H54 (cell line): ENCODE measurements around the gene QRICH1.

Source experiments
- DNase-seq: peaks from one replicate; pipeline ENCODE4 v3.0.0; 2011; ENCODE audit warnings: low spot score, mixed read lengths; ENCODE audit not compliant: insufficient read length
- FAIRE-seq: peaks from 3 replicates; lab custom pipeline; 2011; peaks lifted over from hg19 to GRCh38; lab: Jason Lieb, UNC
- POLR2A ChIP-seq: IDR thresholded peaks from 2 replicates; pipeline ENCODE4 v1.6.1; 2011; ENCODE audit warnings: low read depth, mild to moderate bottlenecking, low read length

Gene QRICH1

DNA sequence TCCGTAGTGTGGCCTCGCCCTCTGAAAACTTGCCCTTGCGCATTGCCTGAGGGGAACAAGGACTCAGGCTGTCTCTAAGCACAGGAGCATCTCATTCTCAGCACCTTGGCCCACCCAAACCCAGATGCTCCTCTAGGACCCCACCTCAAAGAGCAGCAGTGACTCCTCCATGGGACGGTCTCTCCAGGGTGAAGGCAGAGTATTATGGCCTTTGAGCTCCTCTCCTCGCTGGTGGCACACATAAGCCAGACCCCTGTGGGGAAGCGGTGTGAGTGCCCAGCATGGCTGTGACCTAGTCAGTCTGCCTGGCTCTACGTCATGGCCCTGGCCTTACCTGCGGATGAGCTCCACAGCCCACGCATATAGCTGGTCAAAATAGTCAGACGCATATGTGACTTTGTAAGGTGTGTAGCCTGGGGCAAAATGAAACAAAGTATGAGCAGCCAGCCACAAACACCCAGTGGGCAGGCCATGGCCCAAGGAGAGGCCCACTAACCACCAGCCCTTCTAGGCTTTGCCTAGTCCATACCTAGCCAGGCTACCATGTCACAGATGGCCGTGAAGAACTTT is 6.3 kb upstream of the QRICH1 start:
- TF ChIP-seq POLR2A, result no peak
- DNase-seq, result no peak
- FAIRE-seq, result no peak

DNA sequence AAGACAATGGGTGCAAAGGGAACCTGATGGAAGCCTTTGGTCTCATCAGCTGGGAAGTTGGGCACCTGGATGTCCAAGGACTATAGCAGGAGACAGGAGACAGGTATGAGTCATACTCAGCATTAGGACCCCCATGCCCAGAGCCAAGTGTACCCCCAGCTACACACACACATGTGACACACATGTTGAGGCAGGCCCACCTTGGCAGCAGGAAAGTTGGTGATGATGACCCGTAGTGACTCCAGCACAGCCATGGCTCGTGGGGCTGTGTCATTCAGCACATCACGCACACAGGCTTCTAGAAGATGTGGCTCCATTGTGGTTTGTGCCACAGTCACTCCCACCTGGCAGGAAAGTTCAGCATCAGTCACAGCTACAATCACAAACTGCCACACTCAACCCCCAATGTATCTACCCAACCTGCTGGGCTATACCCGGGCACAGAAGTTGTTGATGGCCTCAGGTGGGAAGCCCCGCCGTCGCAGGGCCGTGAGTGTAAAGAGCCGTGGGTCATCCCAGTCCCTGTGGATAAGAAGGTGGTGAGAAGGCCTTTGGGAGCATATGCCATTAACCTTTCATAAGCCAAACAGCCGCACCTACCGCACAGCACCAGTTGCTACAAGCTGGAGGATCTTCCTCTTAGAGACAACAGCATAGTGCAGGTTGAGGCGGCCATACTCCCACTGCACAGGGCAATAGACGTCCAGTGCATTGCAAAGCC is 5.2 kb upstream of the QRICH1 start:
- no peak for TF ChIP-seq POLR2A
- DNase-seq (no peak), FAIRE-seq (no peak)

DNA sequence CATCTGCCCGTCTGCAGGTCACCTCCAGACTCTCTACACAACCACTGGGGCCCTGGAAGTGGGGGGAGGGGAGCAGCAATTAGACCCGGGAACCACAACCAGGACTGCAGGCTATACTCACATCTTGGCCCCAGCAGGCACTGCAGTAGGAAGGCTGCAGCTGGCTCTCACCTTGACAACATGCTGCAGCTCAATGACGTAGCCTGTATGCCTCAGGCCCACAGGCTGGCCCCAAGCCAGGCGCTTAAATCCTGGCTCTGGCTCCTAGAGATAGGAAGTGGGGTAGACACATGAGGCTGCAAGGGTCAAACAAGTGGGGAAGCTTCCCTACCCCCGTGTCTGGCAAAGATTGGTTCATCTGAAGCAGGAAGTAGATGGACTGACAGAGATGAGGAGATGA is 4.6 kb upstream of the QRICH1 start:
- no peak for TF ChIP-seq POLR2A
- DNase-seq (no peak), FAIRE-seq (no peak)

DNA sequence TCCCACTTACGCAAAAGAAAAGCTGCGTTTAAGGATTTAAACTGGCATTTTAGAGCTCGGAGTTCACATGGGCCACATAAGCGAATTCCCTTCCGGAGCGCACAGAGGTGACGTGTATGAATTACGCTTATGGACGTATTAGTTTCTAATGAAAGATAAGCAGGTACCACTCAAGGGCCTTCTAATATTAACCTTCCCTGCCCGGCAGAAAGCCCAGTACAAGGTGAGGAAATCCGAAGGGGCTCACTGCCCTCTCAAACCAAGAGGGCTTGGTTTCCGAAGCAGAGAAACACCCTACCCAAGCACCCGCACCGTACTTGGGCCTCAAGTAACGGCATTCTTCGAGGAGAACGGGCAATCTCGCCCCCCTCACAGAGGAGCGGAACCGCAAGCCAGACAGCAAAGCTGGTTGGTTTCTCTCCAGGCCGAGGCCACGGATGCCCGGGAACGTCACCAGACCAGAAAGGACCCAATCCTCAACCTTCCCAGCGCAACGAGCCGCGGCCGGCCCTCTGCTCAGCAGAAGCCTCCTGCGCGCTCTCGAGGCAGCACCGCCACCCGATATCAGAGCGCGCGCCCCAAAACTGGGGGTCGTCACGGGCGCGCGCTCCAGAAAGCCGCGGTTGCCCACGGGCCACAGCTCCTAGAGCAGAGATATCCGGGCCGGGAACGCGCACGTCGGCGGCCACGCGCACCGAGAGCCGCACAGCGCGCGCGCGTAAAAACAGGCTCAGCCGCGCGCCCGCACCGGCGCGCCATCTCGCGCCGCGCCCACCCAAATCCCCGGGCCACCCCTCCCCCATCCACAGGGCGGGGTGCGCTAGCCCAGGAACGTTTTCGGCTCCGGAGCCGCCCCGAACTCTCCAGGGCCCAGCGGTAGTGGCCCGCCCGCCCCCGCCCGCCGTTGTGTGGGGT is 676 bp downstream of the QRICH1 start:
- no peak; the same call in 1 of the 2 replicates for TF ChIP-seq POLR2A
- DNase-seq (peak; percentile 56), FAIRE-seq (no peak)

DNA sequence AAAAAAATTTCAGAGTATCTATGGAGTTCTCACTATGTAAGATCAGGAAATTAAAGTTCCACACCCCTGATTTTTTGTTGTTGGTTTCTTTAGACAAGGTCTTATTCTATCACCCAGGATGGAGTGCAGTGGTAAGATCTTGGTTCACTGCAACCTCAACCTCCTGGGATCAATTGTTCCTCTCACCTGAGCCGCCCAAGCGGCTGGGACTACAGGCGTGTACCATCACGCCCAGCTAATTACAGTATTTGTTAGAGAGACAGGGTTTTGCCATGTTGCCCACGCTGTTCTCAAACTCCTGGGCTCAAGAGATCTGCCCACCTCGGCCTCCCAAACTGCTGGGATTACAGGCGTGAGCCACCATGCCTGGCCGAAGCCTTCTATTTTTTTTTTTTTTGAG is 12.4 kb downstream of the QRICH1 start:
- no peak for TF ChIP-seq POLR2A
- no peak for FAIRE-seq

DNA sequence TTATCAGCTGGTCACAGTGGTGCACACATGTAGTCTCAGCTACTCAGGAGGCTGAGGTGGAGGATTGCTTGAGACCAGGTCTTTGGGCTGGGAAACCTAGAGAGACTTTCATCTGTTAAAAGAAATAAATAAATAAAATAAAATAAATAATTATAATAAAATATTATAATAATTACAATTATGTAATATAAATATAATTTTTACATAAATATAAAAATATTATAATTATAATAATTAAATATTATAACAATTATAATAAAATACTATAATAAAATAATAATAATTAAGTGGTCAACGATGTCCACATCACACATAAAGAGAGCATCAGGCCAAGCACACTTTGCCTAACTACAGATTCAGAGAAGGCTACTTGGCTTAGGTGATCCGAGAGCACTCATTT is 14.6 kb downstream of the QRICH1 start:
- FAIRE-seq (no peak), DNase-seq (no peak)
- no peak for TF ChIP-seq POLR2A

More for the DNA sequence above, 12.4 kb downstream of the QRICH1 start:
- no peak for DNase-seq

DNA sequence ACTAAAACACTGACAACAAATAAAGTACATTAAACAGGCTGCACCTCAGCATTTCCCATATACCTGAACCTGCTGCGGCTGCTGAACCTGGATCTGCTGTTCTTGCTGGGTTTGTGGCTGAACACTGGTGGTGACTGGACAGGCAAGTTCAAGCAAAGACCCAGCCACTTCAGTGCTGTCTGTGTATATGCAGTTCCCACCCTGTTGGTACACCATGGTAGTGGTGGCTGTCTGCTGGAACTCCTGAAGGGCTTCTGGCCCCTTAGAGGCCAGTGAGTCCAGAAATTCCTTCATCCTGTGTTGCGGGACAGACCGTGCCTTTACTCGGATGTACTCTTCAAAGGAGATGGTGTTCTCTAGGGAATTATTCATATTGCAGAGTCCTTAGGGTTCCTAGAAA is 17.2 kb downstream of the QRICH1 start:
- no peak for FAIRE-seq
- DNase-seq, result no peak
- TF ChIP-seq POLR2A, result no peak

DNA sequence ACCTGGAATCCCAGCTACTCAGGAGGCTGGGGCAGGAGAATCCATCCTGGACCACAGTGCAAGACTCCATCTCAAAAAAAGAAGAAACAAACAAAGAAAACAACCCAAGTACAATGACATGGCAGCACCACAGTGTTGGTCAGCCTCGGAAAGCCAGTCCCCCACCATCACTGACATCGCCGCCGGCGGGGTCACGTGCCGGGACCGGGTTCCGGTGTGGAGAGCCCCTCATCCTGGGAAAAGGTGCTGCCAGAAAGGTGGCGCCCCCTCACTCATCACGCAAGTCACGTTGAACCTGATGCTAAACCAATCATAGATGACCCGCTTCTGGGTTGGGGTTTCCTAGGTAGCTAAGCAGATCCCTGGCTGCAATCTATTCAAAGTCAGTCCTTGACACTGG is 17.8 kb downstream of the QRICH1 start:
- no peak for FAIRE-seq
- TF ChIP-seq POLR2A, result no peak

DNA sequence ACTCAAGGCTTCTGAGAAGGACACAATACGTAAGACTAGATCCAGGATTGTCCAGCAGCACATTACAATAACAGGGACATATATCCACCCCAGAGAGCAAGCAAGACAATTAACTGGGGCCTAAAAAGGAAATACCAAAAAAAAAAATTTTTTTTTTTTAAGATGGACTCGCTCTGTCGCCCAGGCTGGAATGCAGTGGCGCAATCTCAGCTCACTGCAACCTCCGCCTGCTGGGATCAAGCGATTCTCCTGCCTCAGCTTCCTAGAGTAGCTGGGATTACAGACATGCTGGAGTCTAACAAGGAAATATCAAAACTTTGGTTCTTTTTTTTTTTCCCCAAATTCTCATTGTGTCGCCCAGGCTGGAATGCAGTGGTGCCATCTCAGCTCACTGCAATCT is 35.9 kb downstream of the QRICH1 start:
- DNase-seq (no peak), FAIRE-seq (no peak)
- no peak for TF ChIP-seq POLR2A

More for the DNA sequence above, 17.8 kb downstream of the QRICH1 start:
- DNase-seq, result no peak

DNA sequence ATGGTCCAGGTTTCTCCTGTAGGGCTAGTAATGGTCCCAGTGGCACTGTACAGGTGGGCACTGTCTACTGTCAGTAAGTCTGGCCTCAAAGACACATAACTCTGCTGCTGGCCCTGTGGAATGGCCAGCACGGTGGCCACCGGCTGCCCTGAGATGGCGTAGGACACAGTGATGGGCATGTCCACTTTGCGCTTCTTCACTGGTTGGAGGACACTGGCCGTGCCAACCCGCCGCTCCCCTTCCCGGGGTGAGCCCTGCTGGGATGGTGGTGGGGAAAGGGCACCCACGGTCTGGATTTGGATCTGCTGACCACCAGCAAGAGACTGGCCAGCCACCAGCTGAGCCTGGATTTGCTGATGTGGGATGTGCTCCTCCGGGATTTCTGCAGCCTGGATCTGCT is 36.6 kb downstream of the QRICH1 start:
- DNase-seq (no peak), FAIRE-seq (no peak)
- no peak for TF ChIP-seq POLR2A

DNA sequence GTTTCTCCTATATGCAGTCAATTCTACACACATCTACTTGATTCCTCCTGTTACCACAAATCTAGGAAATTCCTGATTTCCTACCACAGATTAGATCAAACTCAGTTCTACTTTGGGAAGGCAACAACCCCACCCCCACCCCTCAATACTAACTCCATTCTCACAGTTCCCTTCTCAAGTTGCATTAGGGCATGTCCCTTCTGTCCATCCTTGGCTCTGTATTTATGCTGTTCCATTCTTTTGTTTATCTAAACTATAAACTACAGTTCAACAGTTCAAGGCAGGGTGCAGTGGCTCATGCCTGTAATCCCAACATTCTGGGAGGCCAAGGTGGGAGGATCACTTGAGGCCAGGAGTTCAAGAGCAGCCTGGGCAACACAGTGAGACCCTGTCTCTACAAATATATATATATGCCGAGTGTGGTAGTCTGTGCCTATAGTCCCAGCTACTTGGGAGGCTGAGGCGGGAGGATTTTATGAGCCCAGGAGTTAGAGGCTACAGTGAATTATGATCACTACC is 39.5 kb downstream of the QRICH1 start:
- no peak for FAIRE-seq
- DNase-seq, result no peak
- no peak for TF ChIP-seq POLR2A

DNA sequence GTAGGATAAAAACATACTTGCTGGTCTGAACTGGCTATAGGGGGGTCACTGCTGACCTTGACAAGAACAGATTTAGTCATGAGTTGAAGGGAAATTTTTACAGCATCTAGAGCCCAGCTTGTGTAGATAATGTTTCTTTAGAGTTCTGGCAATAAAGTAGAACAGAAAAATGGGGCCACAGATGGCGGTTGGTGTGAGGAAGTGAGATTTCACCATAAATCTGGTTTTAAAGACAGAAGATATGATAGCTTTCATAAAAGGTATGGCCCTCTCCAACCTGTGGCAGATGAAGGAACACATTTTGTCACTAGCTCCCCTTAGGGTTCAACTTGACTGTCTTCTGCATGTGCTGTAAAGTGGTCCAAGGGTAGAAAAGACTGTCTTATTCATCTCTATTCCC is 40.3 kb downstream of the QRICH1 start:
- no peak for DNase-seq
- TF ChIP-seq POLR2A, result no peak
- no peak for FAIRE-seq

DNA sequence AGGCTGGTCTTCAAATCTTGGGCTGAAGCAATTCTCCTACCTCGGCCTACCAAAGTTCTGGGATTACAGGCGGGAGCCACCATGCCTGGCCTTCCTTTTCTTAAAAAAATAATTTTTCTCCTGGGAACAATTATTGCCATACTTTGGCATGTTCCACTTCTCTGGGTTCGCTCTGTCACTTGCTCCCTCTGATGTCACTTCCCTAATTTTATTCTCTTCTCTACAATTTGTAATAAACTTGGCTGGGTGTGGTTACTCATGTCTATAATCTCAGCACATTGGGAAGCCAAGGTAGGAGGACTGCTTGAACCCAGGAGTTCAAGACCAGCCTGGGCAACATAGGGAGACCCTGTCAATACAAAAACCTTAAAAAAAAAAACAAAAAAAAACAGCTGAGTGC is 58.6 kb downstream of the QRICH1 start:
- no peak for DNase-seq
- TF ChIP-seq POLR2A, result no peak
- no peak for FAIRE-seq

DNA sequence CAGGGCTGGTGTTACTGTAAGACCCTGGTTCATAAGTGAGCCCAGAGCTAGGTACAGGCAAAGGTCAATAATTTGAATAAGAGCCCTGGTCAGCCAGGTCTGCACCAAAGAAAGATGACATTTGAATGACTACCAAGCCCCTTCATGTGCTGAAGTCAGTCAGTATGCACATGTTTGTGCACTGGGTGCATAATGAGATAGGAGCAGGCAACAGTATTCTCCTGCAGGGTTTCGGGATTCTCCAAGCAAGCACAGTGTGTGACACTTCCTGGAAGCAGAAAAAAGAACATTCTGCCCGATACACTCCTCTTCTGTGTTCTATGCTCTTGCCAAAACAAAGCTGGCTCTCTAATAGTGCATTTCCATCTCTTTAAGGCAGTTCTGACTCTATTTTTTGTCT is 59.2 kb downstream of the QRICH1 start:
- no peak for TF ChIP-seq POLR2A
- DNase-seq (no peak), FAIRE-seq (no peak)
